Kidney (tissue), 14 donors: ENCODE results near the gene HOXD11. TPM values are rescaled to one million over a fixed set of nuclear protein-coding genes. Genes with fewer than 3 reads are reported as not detected.
A peak's percentile ranks its signal among the peaks of the same experiment; 100 is the strongest.

ENCODE experiments used
- DNase-seq, 5 donors: peaks; one replicate each; pipeline ENCODE4 v3.0.0-alpha.2; 2013 to 2020
- FAIRE-seq: peaks from 2 replicates; lab custom pipeline; 2012; peaks lifted over from hg19 to GRCh38; lab: Jason Lieb, UNC
- H3K27ac ChIP-seq, 2 donors: one replicate each; pipeline ENCODE4 v1.7.0; 2013; ENCODE audit warnings: low read depth in 2 of 2, low read length in 2 of 2, inconsistent platforms in 1 of 2
- H3K27me3 ChIP-seq: one replicate; pipeline ENCODE4 v1.7.1; 2013; ENCODE audit warnings: low read length, inconsistent platforms; ENCODE audit not compliant: control insufficient read depth, insufficient read depth
- H3K36me3 ChIP-seq, 3 donors: one replicate each; pipeline versions ENCODE4 v1.7.0 to v1.7.1; 2013; ENCODE audit warnings: low read length in 3 of 3, control low read depth in 1 of 3, inconsistent platforms in 1 of 3; ENCODE audit not compliant: insufficient read depth in 3 of 3, control insufficient read depth in 2 of 3
- H3K4me1 ChIP-seq, 3 donors: one replicate each; pipeline versions ENCODE4 v1.7.0 to v1.7.1; 2013; ENCODE audit warnings: low read length in 3 of 3, inconsistent platforms in 1 of 3, low read depth in 1 of 3; ENCODE audit not compliant: control insufficient read depth in 2 of 3, insufficient read depth in 2 of 3
- H3K4me3 ChIP-seq, 3 donors: one replicate each; pipeline versions ENCODE4 v1.7.0 to v1.8.1; 2013; ENCODE audit warnings: low read length in 3 of 3, control low read depth in 1 of 3, inconsistent platforms in 1 of 3
- H3K9ac ChIP-seq, 3 donors: one replicate each; pipeline versions ENCODE4 v1.7.0 to v1.7.1; 2013; ENCODE audit warnings: low read length in 3 of 3, control low read depth in 1 of 3, inconsistent platforms in 1 of 3
- H3K9me3 ChIP-seq, 3 donors: one replicate each; pipeline versions ENCODE4 v1.7.0 to v1.7.1; 2013; ENCODE audit warnings: low read length in 3 of 3, control low read depth in 1 of 3, inconsistent platforms in 1 of 3; ENCODE audit not compliant: control insufficient read depth in 2 of 3, insufficient read depth in 1 of 3
- CTCF ChIP-seq: IDR thresholded peaks from 3 replicates; pipeline ENCODE4 v1.5.1; 2012; ENCODE audit warnings: mild to moderate bottlenecking, moderate library complexity, borderline replicate concordance; ENCODE audit not compliant: insufficient read depth; ENCODE audit errors: extremely low read depth
- intact Hi-C: fragments of 100-400 bp; cut with DNase I; formaldehyde crosslinking; loops from one replicate; pipeline ENCODE4 v1.11.1; 2022
- polyA plus RNA-seq: library from polyadenylated mRNA; stranded (reverse); fragments of 350-450 nt; fragmentation: Illumina TruSeq; extraction: RNeasy Lipid Tissue Mini Kit (QIAGEN cat#74804); gene quantifications from one replicate; pipeline ENCODE4 v1.2.3, GENCODE V29; 2014; ENCODE audit warnings: low read depth, low replicate concordance; ENCODE audit not compliant: insufficient read depth
- total RNA-seq: library from RNA; stranded (reverse); fragmentation: NEBNext Ultra II Directional; extraction: Animal tissue kit (Norgen Biotek cat#: 25700); gene quantifications from one replicate; pipeline ENCODE4 v1.2.1, GENCODE V29; 2021
- donor health status: control.
- donor health status: control.
- donor health status: control.
- donor health status: control.
- donor health status: control.
- donor health status: DM: yes; HTN: yes; CAD: no.
- donor health status: Normal renal cell carcinoma (clear cell type).

The HOXD11 gene
- total and polyA plus RNA-seq, 2 donors from 2014 or later: 5.8 to 15.9 TPM

- intact Hi-C loops: no loop called here
- Histone ChIP-seq H3K9me3 (no peaks in the 10 kb centered on the region), H3K9ac (no peak overlapping the region), H3K4me1 (no peaks in the 10 kb centered on the region), H3K27me3 (peaks cover 90% of the 10 kb centered on the region), H3K4me3 (no peak overlapping the region), H3K36me3 (no peaks in the 10 kb centered on the region), H3K27ac (no peak overlapping the region)
- FAIRE-seq (no peak), DNase-seq (no peak)
- no peak for TF ChIP-seq CTCF
These were observed 32.1 kb upstream of the HOXD11 start for GRCh38 chr2:176074919-176075425.

- intact Hi-C loops: no loop called here
- peaks cover 0 to under 1% (median 0%) of the 10 kb centered on the region in 3 donors for H3K4me1 ChIP-seq
- TF ChIP-seq CTCF: no peak
- no peaks in the 10 kb centered on the region for H3K36me3 ChIP-seq
- H3K9me3 ChIP-seq: no peaks in the 10 kb centered on the region
- H3K9ac ChIP-seq: no peak overlapping the region
- H3K27ac ChIP-seq: no peak overlapping the region
- peaks cover 86% of the 10 kb centered on the region for H3K27me3 ChIP-seq
- FAIRE-seq (no peak), DNase-seq (peak in 4 of 5 donors; percentile 58 to 80 (median 63))
- H3K4me3 ChIP-seq: no peak overlapping the region
These were observed 31.6 kb upstream of the HOXD11 start for GRCh38 chr2:176075481-176075880.

- Histone ChIP-seq H3K27me3 (peaks cover 87% of the 10 kb centered on the region), H3K27ac (no peak overlapping the region), H3K4me1 (peaks cover 0 to 3% (median 0%) of the 10 kb centered on the region in 3 donors), H3K4me3 (no peak overlapping the region), H3K36me3 (no peaks in the 10 kb centered on the region), H3K9me3 (peaks cover 0 to 2% (median 0%) of the 10 kb centered on the region in 3 donors), H3K9ac (no peak overlapping the region)
- DNase-seq (no peak), FAIRE-seq (no peak)
- no peak for TF ChIP-seq CTCF
- intact Hi-C loops: no loop called here
These were observed 31.0 kb upstream of the HOXD11 start for GRCh38 chr2:176076063-176076462.

GRCh38 chr2:176076796-176077195, 30.3 kb upstream of the HOXD11 start:
- H3K4me1 ChIP-seq: peaks cover 0 to 3% (median 0%) of the 10 kb centered on the region in 3 donors
- no peak overlapping the region for H3K27ac ChIP-seq
- TF ChIP-seq CTCF: no peak
- no peaks in the 10 kb centered on the region for H3K36me3 ChIP-seq
- intact Hi-C loops: no loop called here
- no peak overlapping the region for H3K9ac ChIP-seq
- H3K27me3 ChIP-seq: peaks cover 89% of the 10 kb centered on the region
- peaks cover 0 to 7% (median 0%) of the 10 kb centered on the region in 3 donors for H3K9me3 ChIP-seq
- FAIRE-seq (no peak), DNase-seq (peak in 2 of 5 donors; percentile 10 to 54)
- H3K4me3 ChIP-seq: no peak overlapping the region
